Thymus (tissue), 11 donors: ENCODE measurements around the gene CDH13. TPM values are rescaled to one million over a fixed set of nuclear protein-coding genes. Genes with fewer than 3 reads are reported as not detected.

Experiments
- DNase-seq, 9 donors: peaks; one replicate each; pipeline ENCODE4 v3.0.0-alpha.2; 2013; ENCODE audit warnings: low spot score in 9 of 9, low read depth in 6 of 9, missing footprints in 1 of 9
- H3K27ac ChIP-seq, 2 donors: one replicate each; pipeline ENCODE4 v1.5.1; 2013; ENCODE audit warnings: control low read depth in 1 of 2, low read depth in 1 of 2, low read length in 1 of 2, mild to moderate bottlenecking in 1 of 2, moderate library complexity in 1 of 2
- H3K27me3 ChIP-seq, 2 donors: one replicate each; pipeline ENCODE4 v1.5.1; 2013; ENCODE audit warnings: low read length in 1 of 2; ENCODE audit not compliant: control insufficient read depth in 2 of 2, insufficient read depth in 1 of 2
- H3K36me3 ChIP-seq, 2 donors: one replicate each; pipeline ENCODE4 v1.5.1; 2013; ENCODE audit warnings: low read length in 1 of 2, mild to moderate bottlenecking in 1 of 2, moderate library complexity in 1 of 2; ENCODE audit not compliant: control insufficient read depth in 2 of 2, insufficient read depth in 2 of 2
- H3K4me1 ChIP-seq, 2 donors: one replicate each; pipeline ENCODE4 v1.5.1; 2013; ENCODE audit warnings: low read length in 2 of 2; ENCODE audit not compliant: control insufficient read depth in 2 of 2, insufficient read depth in 2 of 2
- H3K4me3 ChIP-seq, 2 donors: one replicate each; pipeline ENCODE4 v1.5.1; 2013; ENCODE audit warnings: low read length in 2 of 2, control low read depth in 1 of 2, mild to moderate bottlenecking in 1 of 2
- H3K9me3 ChIP-seq, 2 donors: one replicate each; pipeline ENCODE4 v1.5.1; 2013; ENCODE audit warnings: low read length in 1 of 2, mild to moderate bottlenecking in 1 of 2; ENCODE audit not compliant: control insufficient read depth in 2 of 2, insufficient read depth in 1 of 2
- WGBS: extraction: QIAGEN DNeasy Blood & Tissue Kit; methylation state at CpG from one replicate; pipeline ENCODE4 v1.1.7; 2013; 5-methylcytosine and 5-hydroxymethylcytosine counted together
- polyA plus RNA-seq: library from polyadenylated mRNA; stranded (reverse); fragments of 200-250 nt; gene quantifications from one replicate; pipeline ENCODE4 v1.2.3, GENCODE V29; 2013
- total RNA-seq: library from RNA; stranded (reverse); fragments of 120-200 nt; gene quantifications from one replicate; pipeline ENCODE4 v1.2.4, GENCODE V29; 2013
- donor health status: healthy.

Gene CDH13
- total and polyA plus RNA-seq, 2 donors, result 1.5 to 3.7 TPM

DNA sequence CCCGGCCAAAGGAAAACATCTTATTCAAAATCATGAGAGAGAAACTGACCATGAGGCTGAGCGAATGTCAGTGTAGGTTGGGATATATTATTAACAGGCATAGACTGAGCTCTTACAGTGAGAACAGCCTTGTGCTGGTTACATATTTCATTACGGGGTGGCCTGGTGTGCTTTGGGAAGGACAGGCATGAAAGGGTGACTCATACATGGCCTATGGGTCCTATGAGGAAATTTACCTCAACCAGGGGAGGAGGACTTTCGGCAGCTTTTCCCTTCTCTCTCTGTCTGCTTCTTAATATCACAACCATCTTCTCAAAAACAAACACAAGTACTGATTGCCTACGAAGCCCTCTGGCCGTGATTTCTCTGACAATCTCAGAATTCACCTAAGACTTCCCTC, 579.1 kb downstream of the CDH13 start:
- no peak overlapping the region for H3K27ac ChIP-seq
- DNase-seq, result no peak
- no peaks in the 10 kb centered on the region for H3K9me3 ChIP-seq
- no peaks in the 10 kb centered on the region for H3K36me3 ChIP-seq
- H3K4me1 ChIP-seq, result no peaks in the 10 kb centered on the region
- 91% methylated on average over 6 of the region's 6 CpGs for whole genome bisulfite sequencing
- H3K27me3 ChIP-seq, result no peaks in the 10 kb centered on the region
- H3K4me3 ChIP-seq, result no peak overlapping the region

GRCh38 chr16:83206426-83206825, 579.7 kb downstream of the CDH13 start:
- DNase-seq, result no peak
- 86% methylated on average over 5 of the region's 5 CpGs for WGBS
- Histone ChIP-seq H3K4me1 (no peaks in the 10 kb centered on the region), H3K27me3 (no peaks in the 10 kb centered on the region), H3K9me3 (no peaks in the 10 kb centered on the region), H3K27ac (no peak overlapping the region), H3K4me3 (no peak overlapping the region), H3K36me3 (no peaks in the 10 kb centered on the region)

GRCh38 chr16:83211711-83212110, 584.9 kb downstream of the CDH13 start:
- Histone ChIP-seq H3K9me3 (no peaks in the 10 kb centered on the region), H3K4me1 (no peaks in the 10 kb centered on the region), H3K27ac (peak overlapping the region in 1 of 2 donors; percentile 26), H3K4me3 (no peak overlapping the region), H3K36me3 (no peaks in the 10 kb centered on the region), H3K27me3 (no peaks in the 10 kb centered on the region)
- no peak for DNase-seq
- 82% methylated on average over 6 of the region's 6 CpGs for WGBS

- 60% methylated on average over 5 of the region's 5 CpGs for WGBS
- H3K36me3 ChIP-seq, result no peaks in the 10 kb centered on the region
- no peak overlapping the region for H3K27ac ChIP-seq
- DNase-seq, result peak in 1 of 9 donors; percentile 9
- no peaks in the 10 kb centered on the region for H3K9me3 ChIP-seq
- H3K27me3 ChIP-seq, result no peaks in the 10 kb centered on the region
- no peak overlapping the region for H3K4me3 ChIP-seq
- H3K4me1 ChIP-seq, result no peaks in the 10 kb centered on the region
These were observed 585.6 kb downstream of the CDH13 start for GRCh38 chr16:83212301-83212841.

GRCh38 chr16:83214671-83215070, 587.9 kb downstream of the CDH13 start:
- 96% methylated on average over 5 of the region's 5 CpGs for WGBS
- Histone ChIP-seq H3K4me1 (no peaks in the 10 kb centered on the region), H3K27me3 (no peaks in the 10 kb centered on the region), H3K27ac (no peak overlapping the region), H3K9me3 (no peaks in the 10 kb centered on the region), H3K4me3 (no peak overlapping the region), H3K36me3 (no peaks in the 10 kb centered on the region)
- no peak for DNase-seq

DNA sequence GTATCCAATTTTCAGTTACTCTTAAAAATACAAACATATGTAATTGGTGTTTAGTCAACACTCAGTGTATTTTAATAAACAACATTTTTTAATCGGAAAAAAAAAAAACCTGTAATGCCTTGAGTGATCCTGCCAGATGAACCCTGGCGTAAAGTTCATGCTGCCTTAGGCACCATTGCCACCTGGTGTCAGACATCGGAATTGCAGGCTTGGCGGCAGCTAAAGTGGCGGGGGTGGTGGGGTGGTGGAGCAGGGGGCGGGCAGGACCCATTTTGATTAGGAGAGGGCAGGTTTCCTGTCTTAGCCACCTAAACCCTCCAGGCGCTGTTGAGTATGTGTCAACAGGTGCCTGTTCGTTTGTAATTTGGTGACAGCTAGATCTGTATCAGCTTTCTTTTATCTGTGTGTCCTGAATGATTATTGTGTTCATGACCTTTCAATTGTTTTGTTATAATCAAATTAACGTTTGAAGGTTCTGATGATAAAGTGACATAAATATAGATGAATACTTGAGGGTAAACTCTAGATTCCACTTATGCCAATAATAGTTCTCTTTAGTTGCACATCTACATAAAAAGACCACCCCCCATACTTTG, 588.7 kb downstream of the CDH13 start:
- Histone ChIP-seq H3K9me3 (no peaks in the 10 kb centered on the region), H3K27me3 (no peaks in the 10 kb centered on the region), H3K27ac (no peak overlapping the region), H3K4me3 (no peak overlapping the region), H3K36me3 (no peaks in the 10 kb centered on the region), H3K4me1 (no peaks in the 10 kb centered on the region)
- WGBS, result 25% methylated on average over 9 of the region's 9 CpGs
- peak in 4 of 9 donors; percentile 2 to 18 (median 13) for DNase-seq

DNA sequence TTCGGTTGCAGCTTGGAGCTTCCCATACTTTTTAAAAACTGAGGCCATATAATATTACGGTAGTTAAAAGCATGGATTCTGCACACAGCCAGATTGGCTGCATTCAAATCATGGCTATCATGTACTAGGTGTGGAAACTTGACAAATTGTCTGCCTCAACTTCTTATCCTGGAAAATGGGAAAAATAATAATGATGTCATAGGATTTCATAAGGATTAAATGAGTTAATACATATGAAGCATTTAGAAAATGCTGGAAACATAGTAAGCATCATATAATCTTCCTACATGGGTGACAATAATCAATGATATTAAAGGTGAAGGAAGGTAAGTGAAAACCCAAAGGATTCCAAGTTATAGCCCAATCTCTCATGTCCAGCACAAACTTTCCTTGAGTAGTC, 592.5 kb downstream of the CDH13 start:
- H3K9me3 ChIP-seq, result no peaks in the 10 kb centered on the region
- no peak for DNase-seq
- H3K4me1 ChIP-seq, result no peaks in the 10 kb centered on the region
- H3K4me3 ChIP-seq, result no peak overlapping the region
- H3K27ac ChIP-seq, result no peak overlapping the region
- WGBS, result 95% methylated on average over 2 of the region's 2 CpGs
- H3K27me3 ChIP-seq, result no peaks in the 10 kb centered on the region
- no peaks in the 10 kb centered on the region for H3K36me3 ChIP-seq

GRCh38 chr16:83220066-83220465, 593.3 kb downstream of the CDH13 start:
- Histone ChIP-seq H3K36me3 (no peaks in the 10 kb centered on the region), H3K27me3 (no peaks in the 10 kb centered on the region), H3K9me3 (no peaks in the 10 kb centered on the region), H3K4me3 (no peak overlapping the region), H3K4me1 (no peaks in the 10 kb centered on the region), H3K27ac (no peak overlapping the region)
- DNase-seq, result no peak
- 95% methylated on average over 9 of the region's 9 CpGs for WGBS

DNA sequence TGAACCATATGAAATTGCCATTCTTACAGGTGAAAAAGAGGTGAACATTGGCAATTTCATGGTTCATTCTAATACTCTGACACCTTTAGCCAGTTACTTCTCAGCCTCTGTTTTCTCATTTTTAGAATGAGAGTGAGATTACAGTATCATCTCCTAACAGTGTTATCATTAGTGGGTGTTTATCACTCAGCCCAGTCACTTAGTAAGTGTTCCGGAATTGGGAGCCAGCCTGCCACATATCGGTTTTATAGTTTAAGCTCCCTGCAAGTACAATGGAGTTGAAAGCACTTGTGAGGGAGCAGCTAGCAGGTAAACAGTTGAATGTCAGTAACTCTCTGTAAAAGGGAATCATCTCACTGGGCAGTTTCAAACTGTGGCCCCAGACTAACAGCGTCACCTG, 597.9 kb downstream of the CDH13 start:
- no peak for DNase-seq
- 93% methylated on average over 3 of the region's 3 CpGs for WGBS

More for the DNA sequence above, 597.9 kb downstream of the CDH13 start:
- Histone ChIP-seq H3K27me3 (no peaks in the 10 kb centered on the region), H3K36me3 (no peaks in the 10 kb centered on the region), H3K4me3 (no peak overlapping the region), H3K27ac (no peak overlapping the region), H3K9me3 (no peaks in the 10 kb centered on the region), H3K4me1 (no peaks in the 10 kb centered on the region)
